HEK293 (cell line): ENCODE measurements around the gene UBA1.

Source experiments
- CTCF ChIP-seq: fragments of 450-650 bp; formaldehyde crosslinking; IDR thresholded peaks from 2 replicates; pipeline ENCODE4 v1.5.1; 2016; ENCODE audit warnings: missing biosample characterization, missing genetic modification characterization
- PRDM10 ChIP-seq: fragments of 450-650 bp; formaldehyde crosslinking; IDR thresholded peaks from 2 replicates; pipeline ENCODE4 v1.5.1; 2016; ENCODE audit warnings: missing biosample characterization, missing genetic modification characterization
- ZBTB11 ChIP-seq: fragments of 450-650 bp; formaldehyde crosslinking; conservative IDR thresholded peaks from 2 replicates; pipeline ENCODE4 v1.5.1; 2016; ENCODE audit warnings: low read depth, missing biosample characterization, missing genetic modification characterization
- ZBTB20 ChIP-seq: fragments of 450-650 bp; formaldehyde crosslinking; IDR thresholded peaks from 2 replicates; pipeline ENCODE4 v1.5.1; 2016; ENCODE audit warnings: missing biosample characterization, missing genetic modification characterization
- ZNF26 ChIP-seq: fragments of 450-650 bp; formaldehyde crosslinking; IDR thresholded peaks from 2 replicates; pipeline ENCODE4 v1.5.1; 2016; ENCODE audit warnings: missing biosample characterization, missing genetic modification characterization
- ZNF280C ChIP-seq: fragments of 450-650 bp; formaldehyde crosslinking; IDR thresholded peaks from 2 replicates; pipeline ENCODE4 v1.5.1; 2016; ENCODE audit warnings: missing biosample characterization, missing genetic modification characterization
- ZNF514 ChIP-seq: fragments of 450-650 bp; formaldehyde crosslinking; IDR thresholded peaks from 2 replicates; pipeline ENCODE4 v1.5.1; 2016; ENCODE audit warnings: missing biosample characterization, missing genetic modification characterization
- ZNF530 ChIP-seq: fragments of 450-650 bp; formaldehyde crosslinking; IDR thresholded peaks from 2 replicates; pipeline ENCODE4 v1.5.1; 2016; ENCODE audit warnings: low read depth, missing biosample characterization, missing genetic modification characterization

GRCh38 chrX:47169726-47170515 lies 23.7 kb upstream of the UBA1 start:
- TF ChIP-seq CTCF (tag by site-specific recombination) (no peak), ZBTB11 (tag by site-specific recombination) (no peak), ZNF280C (tag by site-specific recombination) (no peak), ZNF530 (no peak), ZNF26 (no peak), ZNF514 (tag by site-specific recombination) (no peak), PRDM10 (tag by site-specific recombination) (no peak), ZBTB20 (tag by site-specific recombination) (no peak)
